Endometrial microvascular endothelial cells (primary cell): ENCODE data around the gene GOLPH3. TPM values are rescaled to one million over a fixed set of nuclear protein-coding genes. Genes with fewer than 3 reads are reported as not detected.
"Not testable (repeated sequence)": the region's sequence is repeated elsewhere in the genome, so short reads cannot be mapped to it uniquely, and the experiment has no call there.

ENCODE experiments used
- in situ Hi-C: cut with HindIII; loops from 2 replicates; pipeline ENCODE4 v1.10.0; 2017; ENCODE audit warnings: low sequenced_read_pairs, low pct_unique_long_range_greater_than_20kb; ENCODE audit errors: inconsistent ontology term
- total RNA-seq: library from RNA; depleted of rRNA; stranded (reverse); fragments of >200 nt; gene quantifications from one replicate; pipeline ENCODE4 v1.2.3, GENCODE V29; 2015; ENCODE audit errors: inconsistent ontology term

The GOLPH3 gene
- total RNA-seq, result 61.9 TPM

GRCh38 chr5:32174011-32174870, at the start of gene GOLPH3:
Gene GOLPH3 (minus strand): TSS chr5:32174319. CDS start chr5:32174034, 285 bp downstream.
- in situ Hi-C loops, result loop anchor here (5.0 kb wide), 1 partner anchor 37 kb away; no protein-coding TSS in a partner anchor

- in situ Hi-C loops, result no loop called here
Measured at GRCh38 chr5:32222723-32223470, 48.8 kb upstream of the GOLPH3 start.

- in situ Hi-C loops, result no loop called here
Measured at GRCh38 chr5:32217886-32218396, 43.8 kb upstream of the GOLPH3 start.

DNA sequence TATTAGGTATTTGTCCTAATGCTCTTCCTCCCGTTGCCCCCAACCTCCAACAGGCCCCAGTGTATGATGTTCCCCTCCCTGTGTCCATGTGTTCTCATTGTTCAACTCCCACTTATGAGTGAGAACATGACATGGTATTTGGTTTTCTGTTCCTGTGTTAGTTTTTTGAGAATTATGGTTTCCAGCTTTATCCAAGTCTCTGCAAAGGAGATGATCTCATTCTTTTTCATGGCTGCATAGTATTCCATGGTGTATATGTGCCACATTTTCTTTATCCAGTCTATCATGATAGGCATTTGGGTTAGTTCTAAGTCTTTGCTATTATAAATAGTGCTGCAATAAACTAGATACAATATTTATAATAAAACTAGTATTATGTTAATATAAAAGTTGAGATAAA, 40.2 kb upstream of the GOLPH3 start:
- in situ Hi-C loops, result not testable (repeated sequence)

DNA sequence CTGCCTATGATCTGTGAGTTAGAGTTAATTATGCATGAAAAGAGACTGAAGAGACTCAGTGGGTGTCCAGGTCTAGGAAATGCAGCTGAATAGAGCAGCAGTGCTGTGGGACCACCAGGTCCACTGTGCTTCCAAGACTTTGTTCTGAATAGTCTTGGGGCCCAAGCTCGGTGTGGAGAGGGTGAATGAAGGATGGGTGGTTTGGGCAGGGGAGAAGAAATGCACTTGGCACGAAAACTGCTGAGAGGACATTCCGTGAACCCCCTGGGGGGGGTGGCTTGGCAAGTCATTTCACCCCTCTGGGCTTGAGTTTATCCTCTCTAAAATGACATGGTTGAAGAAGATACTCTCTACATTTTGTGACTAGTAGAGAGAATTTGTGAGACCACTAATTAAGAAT, 36.0 kb upstream of the GOLPH3 start:
- in situ Hi-C loops, result no loop called here

GRCh38 chr5:32208837-32209236, 34.7 kb upstream of the GOLPH3 start:
- in situ Hi-C loops, result not testable (repeated sequence)

DNA sequence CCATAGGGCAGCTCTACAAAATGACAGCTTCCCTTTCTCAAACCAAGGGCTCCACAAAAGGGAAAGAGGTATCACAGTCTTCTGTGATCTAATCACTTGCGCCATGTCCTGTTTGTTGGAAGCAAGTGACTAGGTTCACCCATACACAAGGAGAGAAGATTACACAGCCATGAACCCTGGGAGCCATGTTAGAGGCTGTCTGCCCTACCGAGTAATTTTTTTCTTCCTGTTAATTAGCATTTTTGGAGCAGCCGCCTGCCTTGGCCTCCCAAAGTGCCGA, 33.2 kb upstream of the GOLPH3 start:
- in situ Hi-C loops, result no loop called here

DNA sequence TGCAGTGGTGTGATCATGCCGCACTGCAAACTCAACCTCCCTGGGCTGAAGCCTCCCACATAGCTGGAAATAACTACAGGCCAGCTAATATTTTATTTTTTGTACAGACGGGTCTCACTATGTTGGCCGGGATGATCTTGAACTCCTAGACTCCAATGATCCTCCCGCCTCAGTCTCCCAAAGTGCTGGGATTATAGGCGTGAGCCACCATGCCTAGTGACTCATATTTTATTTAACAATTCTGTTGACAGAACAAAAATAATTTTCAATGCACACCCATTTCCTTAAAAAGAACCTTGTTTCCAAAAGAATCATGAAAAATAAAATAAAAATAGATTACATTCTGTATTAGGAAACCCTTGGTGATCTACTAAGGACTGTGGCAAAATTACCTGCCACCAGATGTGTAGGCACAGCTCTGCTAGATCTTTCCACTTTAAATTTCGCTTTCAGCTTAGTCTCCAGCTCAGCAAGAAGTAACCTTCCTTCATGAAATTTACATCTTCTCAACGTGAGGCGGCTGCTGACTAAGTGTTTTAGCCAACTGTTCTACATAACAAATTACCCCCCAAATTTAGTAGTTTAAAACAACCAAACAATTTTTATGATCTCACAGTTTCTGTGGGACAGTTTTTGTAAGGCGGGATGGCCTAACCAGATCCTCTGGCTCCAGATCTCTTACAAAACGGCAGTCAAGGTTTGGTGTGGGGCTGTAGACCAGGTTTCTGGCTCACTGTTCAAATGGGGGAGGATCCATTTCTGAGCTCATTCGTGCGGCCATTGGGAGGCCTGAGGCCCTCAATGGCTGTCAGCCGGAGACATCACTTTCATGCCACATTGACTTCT, 32.6 kb upstream of the GOLPH3 start:
- in situ Hi-C loops, result no loop called here

DNA sequence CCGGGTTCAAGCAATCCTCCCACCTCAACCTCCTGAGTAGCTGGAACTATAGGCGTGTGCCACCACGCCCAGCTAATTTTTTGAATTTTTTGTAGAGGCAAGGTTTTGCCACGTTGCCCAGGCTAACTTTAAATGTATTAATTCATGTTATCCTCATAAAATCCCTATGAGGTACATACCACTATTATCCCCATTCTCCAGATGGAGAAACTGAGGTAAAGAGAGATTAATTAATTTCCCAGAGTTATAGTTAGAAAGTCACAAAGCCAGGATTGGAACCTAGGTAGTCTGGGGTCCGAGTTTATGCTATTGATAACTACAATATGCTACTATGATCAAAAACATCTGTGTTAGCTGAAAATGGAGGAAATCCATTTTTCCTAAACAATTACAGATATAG, 31.9 kb upstream of the GOLPH3 start:
- in situ Hi-C loops, result no loop called here

DNA sequence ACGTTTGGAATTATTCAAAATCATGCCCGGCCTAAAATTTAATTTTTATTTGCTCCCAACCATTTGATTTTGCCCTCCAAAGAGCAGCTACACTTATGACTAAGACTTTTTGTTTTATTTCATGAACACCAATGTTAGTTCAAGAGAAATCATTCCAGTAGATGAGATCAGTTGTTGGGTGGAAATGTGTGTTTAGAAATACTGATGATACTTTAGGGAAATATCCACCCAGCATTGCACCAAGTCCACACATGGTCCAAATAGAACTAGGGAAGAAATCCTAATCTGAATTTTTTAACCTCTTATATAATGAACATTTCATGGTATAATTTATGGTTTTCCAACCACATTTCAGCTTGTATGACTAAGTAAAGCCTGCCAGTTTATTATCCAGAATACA, 28.3 kb upstream of the GOLPH3 start:
- in situ Hi-C loops, result no loop called here

DNA sequence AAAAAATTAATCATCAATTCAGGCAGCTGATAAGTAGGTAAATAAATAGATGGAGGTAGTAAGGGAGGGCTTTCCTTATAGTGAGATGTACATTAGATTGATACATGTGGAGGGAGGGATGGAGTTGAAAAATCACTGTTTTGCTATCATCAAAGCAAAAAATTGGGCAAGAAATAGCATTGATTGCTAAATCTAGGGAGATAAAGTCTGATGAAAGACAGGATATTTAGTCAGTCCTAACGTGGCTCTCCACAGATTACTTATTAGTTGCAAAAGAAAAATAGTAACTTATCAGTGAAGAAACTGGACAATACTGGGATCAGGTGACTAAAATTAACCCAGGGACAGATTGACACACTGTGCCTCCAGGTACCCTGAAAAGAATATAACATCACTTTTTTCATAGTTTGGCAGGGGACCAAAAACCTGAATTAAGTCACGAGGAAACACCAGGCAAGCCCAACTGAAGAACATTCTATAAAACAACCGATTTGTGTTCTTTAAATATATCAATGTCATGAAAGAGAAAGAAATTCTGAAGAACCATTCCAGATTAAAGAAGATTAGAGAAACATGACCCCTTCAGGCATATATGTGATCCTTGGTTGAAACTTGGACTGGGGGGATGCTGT, 27.1 kb upstream of the GOLPH3 start:
- in situ Hi-C loops, result no loop called here

DNA sequence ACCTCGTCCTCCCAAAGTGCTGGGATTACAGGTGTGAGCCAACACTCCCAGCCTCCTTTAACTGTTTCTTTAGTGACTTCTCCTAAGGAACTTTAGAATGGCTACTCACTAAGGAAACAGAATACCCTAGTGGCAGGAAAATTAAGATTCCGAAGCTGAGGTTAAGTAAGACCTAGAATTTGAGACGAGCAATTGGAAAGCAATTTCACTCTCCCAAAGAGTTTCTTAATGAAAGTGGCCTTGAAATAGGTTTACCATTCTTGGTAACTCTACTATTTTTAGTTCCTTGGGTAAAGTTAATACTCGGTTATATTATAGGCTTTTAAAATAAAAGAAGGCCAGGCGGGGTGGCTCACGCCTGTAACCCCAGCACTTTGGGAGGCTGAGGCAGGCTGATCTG, 22.9 kb upstream of the GOLPH3 start:
- in situ Hi-C loops, result no loop called here

GRCh38 chr5:32195265-32195664, 21.1 kb upstream of the GOLPH3 start:
- in situ Hi-C loops, result no loop called here

GRCh38 chr5:32193591-32193990, 19.5 kb upstream of the GOLPH3 start:
- in situ Hi-C loops, result no loop called here

DNA sequence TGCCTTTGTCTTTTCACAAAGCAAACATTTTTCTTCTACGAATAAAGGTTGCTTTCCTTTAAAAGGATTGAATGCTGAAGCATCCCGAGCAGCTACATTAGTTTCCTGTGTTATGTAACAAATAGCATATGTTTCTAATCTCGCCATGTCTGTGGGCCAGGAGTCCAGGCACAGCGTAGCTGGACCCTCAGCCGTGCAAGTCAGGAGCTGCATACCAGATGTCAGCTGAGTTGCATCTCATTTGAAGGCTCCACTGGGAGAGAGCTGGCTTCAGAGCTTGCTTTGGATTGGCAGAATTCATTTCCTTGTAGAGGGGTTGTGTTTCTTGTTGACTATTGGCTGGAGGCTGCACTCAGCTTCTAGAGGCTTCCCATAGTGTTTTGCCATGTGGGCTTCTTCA, 16.0 kb upstream of the GOLPH3 start:
- in situ Hi-C loops, result no loop called here

- in situ Hi-C loops, result no loop called here
Measured at GRCh38 chr5:32187675-32188074, 13.6 kb upstream of the GOLPH3 start.

DNA sequence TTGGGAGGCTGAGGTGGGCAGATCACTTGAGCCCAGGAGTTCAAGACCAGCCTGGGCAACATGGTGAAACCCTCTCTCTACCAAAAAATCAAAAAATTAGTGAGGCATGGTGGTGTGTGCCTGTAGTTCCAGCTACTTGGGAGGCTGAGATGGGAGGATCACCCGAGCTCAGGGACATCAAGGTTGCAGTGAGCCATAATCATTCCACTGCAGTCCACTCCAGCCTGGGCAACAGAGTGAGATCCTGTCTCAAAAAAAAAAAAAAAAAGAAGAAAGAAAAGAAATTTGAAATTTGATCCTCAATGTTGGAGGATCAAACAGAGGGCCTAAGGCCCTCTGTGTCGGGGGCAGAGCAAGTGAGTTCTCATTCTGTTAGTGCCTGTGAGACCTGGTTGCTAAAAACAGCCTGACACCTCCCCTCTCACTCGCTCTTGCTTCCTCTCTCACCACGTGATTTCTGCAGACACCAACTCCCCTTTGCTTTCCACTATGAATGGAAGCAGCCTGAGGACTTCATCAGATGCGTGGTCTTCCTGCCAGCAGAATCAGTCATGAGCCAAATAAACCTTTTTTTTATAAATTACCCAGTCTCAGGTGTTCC, 8.4 kb upstream of the GOLPH3 start:
- in situ Hi-C loops, result no loop called here

- in situ Hi-C loops, result loop anchor here (5.0 kb wide), 1 partner anchor 36 kb away; no protein-coding TSS in a partner anchor
Measured at GRCh38 chr5:32173267-32174010, 680 bp downstream of the GOLPH3 start.
